A204.1 (cell line): ENCODE measurements around the gene TMEM117.
"Not testable (repeated sequence)": the region's sequence is repeated elsewhere in the genome, so short reads cannot be mapped to it uniquely, and the experiment has no call there.

Experiments
- FAIRE-seq: peaks from 2 replicates; lab custom pipeline; 2012; peaks lifted over from hg19 to GRCh38; lab: Jason Lieb, UNC

The TMEM117 gene

DNA sequence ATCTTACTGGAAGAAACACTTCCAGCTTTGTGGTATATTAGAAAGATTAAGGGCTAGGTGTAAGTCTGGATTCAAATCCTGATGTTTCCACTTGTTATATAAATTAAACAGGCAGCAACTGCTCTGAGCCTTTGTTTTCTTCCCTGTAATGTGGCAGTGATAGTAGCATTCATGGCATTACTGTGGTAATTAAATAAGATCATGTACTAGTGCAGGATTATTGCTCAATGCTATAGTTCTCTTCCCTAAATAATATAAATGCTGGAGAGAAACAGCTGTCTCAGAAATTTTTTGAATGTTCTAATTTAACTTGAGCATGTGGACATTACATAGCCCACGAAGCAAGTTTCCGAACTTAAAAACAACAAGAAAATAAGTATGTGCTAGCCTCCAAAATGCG, 5.4 kb downstream of the TMEM117 start:
- no peak for FAIRE-seq

DNA sequence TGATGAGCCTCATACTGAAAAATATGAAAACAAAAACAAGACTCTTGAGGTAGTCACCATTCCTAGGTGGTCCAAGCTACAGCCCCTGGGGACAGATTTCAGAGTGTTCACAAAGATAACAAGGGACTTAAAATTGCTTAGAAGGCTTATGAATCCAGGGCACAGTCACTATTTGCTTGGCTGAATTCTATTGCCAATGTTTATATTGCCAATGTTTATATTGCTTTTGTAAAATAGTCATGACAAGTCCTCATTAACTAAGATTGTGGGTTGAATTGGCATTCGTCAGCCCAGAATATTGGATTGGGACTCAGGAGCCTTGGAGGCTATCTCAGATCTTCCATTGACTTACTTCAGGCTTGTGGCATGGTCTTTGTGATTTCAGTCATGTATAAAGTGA, 6.4 kb downstream of the TMEM117 start:
- no peak for FAIRE-seq

DNA sequence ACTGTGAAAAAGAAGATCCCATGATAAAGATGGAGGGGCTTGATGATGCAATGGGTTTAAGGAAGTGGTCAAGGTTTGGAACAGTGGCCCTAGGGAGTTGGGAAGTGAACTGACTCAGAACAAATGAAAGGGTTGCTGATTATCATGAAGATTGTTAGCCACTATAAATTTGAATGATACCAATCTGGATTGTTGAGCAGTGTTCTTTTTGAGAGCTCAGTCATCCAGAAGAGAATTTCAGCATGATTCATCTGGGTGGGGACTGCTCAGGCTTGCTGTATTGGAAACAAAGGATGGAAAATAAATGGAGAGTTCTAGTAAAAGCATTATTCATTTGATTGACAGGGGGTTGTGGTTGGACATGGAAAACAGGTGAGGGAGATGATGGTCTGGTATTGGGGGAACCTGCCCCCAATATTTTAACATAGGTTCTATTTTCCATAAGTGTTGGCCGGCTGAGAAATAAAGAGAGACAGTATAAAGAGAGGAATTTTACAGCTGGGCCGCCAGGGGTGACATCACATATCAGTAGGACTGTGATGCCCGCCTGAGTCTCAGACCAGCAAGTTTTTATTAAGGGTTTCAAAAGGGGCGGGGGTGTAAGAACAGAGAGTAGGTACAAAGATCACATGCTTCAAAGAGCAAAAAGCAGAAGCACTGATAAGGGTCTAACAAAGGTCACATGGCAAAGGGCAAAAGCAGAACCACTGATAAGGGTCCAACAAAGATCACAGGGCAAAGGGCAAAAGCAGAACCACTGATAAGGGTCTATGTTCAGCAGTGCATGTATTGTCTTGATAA, 11.7 kb downstream of the TMEM117 start:
- not testable (repeated sequence) for FAIRE-seq

DNA sequence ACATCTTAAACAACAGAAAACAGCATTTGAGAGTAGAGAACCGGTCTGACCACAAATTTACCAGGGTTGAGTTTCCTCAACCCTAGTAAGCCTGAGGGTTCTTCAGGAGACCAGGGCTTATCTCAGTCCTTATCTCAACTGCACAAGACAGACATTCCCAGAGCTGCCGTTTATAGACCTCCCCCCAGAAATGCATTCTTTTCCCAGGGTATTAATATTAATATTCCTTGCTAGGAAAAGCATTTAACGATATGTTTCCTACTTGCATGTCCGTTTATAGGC, 12.3 kb downstream of the TMEM117 start:
- FAIRE-seq = no peak

DNA sequence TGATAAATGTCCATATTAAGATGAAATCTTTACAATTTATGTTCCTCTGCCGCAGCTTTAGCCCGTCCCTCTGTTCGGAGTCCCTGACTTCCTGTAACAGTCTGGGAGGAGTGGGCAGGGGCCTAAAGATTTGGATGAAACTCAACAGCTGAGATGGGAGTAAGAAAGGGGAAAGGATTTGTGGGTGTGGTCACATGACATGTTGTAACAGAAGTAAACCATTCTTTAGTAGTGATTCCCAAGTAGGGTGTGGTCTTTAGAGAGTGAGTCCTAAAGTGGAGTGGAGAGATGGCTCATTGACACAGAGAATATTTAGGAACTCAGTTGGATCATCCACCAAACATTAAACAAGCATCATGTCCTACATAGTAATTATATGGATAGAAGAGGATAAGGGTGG, 12.9 kb downstream of the TMEM117 start:
- FAIRE-seq = no peak

DNA sequence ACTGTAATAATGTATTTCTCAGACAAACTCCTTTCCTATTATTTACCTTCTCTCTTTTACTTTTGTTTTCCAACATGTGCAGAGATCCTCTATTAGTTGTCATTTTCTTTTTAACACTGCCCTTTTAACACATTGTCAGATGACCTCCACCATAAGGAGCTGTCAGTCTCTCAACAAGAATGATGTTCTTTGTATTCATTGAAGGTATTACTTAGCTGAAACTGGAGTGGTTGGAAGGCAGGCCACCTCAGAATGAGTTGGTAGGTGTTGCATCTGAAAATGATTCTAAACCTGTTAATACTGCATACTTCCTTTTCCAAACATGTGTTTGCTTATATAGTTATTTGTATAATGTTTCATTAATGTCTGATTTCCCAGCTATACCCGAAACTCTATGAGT, 16.9 kb downstream of the TMEM117 start:
- no peak for FAIRE-seq

DNA sequence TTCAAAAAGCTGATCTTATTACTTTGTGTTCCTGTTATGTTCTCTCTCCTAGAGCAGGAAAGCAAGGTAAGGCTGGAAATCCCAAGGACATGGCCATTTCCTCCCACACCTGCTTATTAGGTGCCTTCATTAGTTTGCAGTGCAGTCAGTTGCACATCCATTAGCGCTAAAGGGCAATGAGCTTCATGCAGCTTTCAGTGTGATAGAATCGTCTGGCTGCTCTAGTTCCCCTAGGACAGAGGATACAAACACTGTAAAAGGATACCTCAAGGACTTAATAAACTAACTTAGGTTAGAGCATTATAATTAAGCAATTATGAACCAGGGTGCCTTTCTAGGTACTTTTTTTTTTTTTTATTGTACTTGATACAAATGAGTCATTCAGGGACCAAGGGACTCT, 21.1 kb downstream of the TMEM117 start:
- no peak for FAIRE-seq

DNA sequence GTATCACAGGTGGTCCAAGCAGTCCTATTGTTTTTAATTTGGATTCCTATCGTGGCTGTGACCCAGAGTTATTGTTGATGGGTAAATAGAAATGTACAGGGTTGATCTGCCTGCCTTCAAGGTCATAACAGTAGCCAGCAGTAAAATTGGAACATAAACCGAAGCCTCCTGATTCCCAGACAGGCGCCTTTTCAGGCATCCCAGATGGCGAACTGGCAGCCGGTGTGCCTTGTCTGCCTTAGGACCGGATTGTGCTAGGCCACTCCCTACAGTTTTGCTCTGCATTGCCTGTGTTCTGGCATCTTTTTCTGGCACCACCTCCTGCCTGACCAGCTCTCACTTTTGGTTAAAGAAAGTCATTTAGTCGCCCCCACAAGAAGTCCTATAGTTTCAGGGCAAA, 22.2 kb downstream of the TMEM117 start:
- FAIRE-seq = no peak

DNA sequence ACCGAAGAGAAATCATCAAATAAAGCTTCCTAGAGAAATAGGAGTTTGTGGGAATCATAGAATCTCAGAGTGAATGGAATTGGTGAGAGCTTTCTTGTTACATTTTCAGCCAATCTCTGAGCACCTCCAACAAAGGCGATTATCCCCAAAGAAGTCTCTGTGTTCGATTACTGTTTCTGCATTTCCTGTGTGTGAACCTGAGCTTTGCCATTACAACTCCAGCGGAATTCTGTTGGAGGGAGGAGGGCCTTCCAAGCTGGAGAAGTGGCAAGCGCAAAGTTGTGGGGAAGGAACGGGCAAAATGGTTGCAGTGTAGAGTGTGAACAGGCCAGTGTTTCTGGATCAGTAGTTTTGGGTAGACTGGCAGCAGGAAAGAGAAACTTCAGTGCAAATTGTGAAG, 23.1 kb downstream of the TMEM117 start:
- no peak for FAIRE-seq

DNA sequence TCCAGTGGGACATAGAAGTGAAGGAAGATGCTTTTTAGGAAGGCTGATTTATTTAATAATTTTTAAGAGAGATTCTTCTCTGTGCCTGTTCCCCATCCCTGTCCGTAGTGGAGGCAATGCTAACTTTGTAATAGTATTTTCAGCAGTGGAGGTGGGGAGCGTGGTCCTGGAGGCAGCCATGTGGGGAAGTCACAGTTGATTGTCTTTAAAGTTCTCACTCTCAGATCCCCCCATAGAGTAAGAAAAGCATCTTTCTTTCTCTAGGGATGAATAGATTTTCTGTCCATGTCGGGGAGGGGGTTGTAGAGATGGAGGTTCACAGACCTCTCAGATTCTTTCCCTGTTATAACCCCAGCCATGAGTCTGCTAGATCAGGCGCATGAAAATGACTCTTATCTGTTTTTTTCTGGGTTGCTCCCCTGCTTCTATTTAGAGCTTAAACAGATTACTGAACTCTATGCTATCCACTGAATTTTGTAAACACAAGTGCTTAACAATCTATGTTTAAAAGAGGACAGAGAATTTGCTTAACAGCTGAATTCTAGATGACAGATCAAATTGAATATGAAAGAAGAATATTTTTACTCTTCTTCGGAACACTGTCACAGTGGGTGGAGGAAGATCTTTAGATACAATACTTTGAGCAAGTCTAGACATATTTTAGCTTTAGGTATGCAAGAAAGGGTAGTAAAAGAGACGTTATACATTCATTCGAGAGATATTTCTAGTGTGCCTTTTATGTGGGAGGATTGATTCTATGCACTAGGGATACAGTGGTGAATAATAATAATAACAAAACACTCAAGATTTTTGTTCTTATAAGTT, 25.3 kb downstream of the TMEM117 start:
- FAIRE-seq = no peak

DNA sequence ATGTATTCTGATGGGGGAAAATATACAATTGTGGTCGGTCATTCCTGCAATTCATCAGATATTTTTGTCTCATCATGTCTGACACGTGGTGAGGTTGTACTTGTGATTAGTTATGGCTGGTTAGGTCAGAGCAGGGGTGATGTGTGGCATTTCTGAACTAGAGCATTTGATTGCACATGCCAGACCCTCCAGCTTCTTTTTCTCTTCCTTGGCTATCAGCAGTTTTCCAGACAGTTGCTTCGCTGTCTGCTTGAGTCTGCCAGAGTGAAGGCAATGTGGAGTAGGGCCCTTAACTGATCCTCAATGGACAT, 25.9 kb downstream of the TMEM117 start:
- FAIRE-seq = no peak

DNA sequence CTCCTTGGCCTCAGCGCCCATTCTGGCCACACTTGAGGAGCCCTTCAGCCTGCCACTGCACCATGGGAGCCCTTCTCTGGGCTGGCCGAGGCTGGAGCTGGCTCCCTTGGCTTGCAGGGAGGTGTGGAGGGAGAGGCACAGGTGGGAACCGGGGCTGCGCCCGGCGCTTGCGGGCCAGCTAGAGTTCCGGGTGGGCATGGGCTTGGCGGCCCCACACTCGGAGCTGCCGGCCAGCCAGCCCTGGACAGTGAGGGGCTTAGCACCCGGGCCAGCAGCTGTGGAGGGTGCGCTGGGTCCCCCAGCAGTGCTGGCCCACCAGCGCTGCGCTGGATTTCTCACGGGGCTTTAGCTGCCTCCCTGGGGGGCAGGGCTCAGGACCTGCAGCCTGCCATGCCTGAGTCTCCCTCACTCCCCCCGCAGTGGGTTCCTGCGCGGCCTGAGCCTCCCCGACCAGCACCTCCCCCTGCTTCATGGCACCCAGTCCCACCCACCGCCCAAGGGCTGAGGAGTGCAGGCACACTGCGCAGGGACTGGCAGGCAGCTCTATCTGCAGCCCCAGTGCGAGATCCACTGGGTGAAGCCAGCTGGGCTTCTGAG, 28.0 kb downstream of the TMEM117 start:
- FAIRE-seq = no peak

DNA sequence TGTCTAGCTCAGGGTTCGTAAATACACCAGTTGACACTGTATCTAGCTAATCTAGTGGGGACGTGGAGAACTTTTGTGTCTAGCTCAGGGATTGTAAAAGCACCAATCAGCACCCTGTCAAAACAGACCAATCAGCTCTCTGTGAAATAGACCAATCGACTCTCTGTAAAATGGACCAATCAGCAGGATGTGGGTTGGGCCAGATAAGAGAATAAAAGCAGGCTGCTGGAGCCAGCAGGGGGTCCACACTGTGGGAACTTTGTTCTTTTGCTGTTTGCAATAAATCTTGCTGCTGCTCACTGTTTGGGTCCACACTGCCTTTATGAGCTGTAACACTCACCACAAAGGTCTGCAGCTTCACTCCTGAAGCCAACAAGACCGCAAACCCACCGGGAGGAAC, 28.7 kb downstream of the TMEM117 start:
- not testable (repeated sequence) for FAIRE-seq

DNA sequence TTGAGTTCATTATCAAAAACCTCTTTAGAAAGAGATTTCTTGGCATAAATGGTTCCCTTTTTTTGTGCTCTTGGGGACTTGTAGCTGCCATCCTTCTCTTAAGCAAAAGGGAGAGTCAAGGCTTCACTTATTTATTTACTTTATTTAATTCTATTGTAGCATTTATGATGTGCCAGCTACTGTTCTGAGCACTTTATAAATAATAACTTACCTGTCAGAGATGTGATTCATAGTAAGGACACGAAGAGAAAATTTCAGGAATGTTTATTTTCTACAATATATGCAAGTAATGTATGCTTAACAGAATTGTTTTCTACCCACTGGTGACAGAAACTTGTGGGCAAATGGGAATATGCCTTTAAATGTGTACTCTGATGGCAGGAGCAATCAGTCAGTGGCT, 33.3 kb downstream of the TMEM117 start:
- FAIRE-seq = no peak

DNA sequence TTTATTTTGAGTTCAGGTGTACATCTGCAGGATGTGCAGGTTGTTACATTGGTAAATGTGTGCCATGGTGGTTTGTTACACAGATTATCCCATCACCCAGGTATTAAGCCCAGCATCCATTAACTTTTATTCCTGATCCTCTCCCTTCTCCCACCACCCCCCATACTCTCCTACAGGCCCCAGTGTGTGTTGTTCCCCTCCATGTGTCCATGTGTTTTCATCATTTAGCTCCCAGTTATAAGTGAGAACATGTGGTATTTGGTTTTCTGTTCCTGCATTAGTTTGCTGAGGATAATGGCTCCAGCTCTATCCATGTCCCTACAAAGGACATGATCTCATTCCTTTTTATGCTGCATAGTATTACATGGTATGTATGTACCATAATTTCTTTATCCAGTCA, 33.9 kb downstream of the TMEM117 start:
- not testable (repeated sequence) for FAIRE-seq

DNA sequence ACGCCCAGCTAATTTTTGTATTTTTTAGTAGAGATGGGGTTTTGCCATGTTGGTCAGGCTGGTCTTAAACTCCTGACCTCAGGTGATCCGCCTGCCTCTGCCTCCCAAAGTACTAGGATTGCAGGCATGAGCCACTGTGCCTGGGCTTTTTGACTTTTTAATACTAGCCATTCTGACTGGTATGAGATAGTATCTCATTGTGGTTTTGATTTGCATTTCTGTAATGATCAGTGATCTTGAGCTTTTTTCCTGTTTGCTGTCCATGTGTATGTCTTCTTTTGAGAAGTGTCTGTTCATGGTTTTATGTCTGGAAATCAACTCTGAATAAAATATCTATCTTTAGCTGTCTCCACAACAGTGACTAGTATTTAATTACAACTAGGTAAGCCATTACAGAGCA, 35.4 kb downstream of the TMEM117 start:
- FAIRE-seq = not testable (repeated sequence)

DNA sequence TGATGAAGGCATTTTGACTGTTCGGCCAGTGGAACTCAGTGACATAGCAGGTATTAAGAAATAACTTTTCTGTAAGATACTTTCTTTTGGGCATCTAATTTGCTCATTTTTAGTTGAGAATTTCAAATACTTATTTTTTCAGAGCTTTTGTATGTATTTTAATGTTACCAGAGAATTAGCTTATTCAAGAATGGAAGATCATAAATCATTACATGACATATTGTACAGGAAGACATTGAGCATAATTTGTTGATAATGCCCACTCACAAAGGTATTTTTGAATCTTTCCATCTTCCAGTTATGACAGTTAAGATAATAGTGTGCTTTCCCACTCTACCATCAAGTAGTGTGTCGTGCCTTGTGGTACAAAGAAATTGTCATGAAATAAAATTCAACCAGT, 36.5 kb downstream of the TMEM117 start:
- no peak for FAIRE-seq

DNA sequence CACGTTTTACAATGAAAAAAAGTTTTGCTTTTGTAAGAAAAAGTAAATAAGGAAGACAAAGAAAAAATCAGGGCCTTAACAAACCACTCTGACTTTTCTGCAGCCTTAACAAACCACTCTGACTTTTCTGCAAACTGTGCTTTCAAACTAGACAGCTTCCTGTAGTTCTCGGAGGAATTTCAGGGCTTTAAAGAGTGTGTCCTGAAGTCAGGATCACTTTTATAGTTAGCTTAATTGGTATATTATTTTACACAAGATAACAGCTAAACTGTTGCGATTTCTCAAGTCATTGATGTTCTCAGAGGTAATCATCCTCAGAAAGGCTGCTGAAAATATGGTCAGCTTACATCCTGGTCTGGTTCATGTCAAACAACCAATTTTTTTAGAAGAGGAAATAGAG, 42.2 kb downstream of the TMEM117 start:
- FAIRE-seq = no peak

DNA sequence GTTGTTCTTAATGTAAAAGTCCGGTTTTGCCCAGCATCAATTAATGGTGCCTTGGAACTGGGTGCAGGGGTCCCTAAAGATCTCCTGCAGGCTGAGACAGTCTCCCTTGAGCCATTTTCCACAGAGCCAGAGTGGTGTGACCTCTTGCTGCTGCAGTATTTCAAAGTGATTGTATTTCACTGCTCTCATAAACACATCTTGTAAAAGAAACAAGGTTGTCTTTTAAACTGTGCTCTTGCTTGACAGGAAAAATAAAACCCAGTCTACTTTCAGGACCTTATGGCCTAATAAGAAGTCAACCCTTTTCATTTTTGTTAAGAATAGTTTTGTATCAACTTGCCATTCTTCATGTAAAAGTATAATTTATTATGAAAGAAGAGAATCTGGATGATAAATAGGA, 44.7 kb downstream of the TMEM117 start:
- FAIRE-seq = no peak

DNA sequence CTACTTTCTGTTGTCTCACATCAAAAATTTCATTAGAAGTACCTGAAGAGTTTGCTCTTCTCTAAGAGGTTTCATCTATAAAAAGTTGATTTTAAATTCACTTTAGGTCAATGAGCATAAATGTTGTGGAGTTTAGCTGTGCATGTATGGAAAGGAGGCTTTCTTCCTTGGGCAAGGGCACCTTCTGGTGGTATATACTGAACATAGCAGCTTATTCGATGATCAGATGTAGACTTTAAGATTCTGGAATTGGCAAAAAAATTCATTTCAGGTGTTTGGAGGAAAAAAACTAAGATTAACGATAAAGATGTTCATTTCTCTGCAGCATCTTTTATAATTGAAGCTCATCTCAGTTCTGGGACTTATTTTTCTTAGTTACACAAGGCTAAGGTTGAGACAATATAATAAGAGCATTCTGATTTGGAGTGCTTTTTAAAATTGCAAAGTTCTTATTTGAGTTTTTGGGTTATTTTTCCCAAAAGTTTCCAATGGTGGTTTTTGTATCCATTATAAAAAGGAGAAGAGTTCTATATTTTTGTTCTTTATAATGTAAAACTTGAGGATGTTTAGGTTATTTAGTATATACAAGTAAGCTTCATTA, 46.8 kb downstream of the TMEM117 start:
- peak; percentile 92 for FAIRE-seq

DNA sequence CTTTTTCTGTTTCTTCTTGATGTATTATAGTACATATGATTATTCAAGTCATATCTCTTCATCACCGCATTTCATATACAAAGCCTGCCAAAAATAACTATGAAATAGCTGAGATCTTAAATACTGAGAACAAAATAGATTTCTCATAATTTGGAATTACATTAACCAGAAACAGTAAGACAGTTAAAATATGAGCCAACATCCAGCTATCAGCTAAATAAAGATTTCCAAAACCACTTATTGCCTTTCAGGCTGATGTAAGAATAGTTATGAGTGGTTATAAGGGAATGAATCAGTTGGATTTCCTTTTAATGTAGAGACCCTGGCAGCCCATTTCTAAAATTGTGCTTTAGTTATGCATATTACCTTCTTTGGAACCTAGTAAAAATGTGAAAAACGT, 47.4 kb downstream of the TMEM117 start:
- no peak for FAIRE-seq

DNA sequence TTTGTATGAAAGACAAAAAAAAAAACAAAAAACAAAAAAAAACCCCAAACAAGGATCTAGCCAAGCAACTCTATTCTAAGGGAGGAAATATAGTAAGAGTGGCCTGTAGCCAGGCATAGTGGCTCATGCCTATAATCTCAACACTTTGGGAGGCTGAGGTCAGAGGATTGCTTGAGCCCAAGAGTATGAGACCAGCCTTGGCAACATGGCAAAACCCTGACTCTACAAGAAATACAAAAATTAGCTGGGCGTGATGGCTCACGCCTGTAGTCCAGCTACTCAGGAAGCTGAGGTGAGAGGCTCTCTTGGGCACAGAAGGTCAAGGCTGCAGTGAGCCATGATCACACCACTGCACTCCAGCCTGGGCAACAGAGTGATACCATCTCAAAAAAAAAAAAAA, 47.9 kb downstream of the TMEM117 start:
- FAIRE-seq = no peak

DNA sequence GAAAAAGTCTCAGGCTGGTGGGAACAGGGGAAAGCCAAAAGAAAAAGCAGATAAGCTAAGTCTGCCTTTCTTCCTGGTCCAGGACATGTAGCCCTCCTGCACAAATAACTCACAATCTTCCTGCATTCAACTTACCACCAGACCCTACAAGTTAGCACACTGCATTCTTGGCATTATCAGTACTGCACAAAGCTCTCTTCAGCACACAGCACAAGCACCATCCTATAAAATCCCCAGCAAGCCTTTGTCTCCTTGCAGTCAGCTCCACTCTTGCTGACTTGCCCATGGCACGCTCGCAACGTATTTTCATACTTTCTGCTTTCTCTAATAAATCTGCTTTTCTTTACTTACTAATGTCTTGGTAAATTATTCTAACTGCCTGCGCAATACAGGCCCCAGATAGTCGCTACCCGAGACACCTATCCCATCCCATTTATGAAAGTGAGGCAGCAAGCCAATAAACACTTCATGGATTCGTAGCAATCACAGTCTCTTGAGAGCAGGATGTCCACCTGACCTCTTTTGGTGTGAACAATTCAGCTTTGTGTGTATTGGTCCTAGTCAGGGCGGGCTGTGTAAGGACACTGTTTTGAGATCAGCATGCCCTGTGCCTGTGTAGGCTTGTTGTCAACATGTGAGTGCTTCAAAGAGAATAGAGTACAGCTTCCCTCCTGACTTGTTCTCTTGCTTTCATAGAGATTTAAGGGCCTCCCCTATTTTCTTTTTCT, 49.0 kb downstream of the TMEM117 start:
- no peak for FAIRE-seq
